GM12878 (cell line): ENCODE measurements around the gene AP2B1. TPM values are rescaled to one million over a fixed set of nuclear protein-coding genes. Genes with fewer than 3 reads are reported as not detected.

Source experiments
- ATAC-seq: fragments of 200-7000 bp; cut with Tn5 transposase; 3 replicates; pipeline ENCODE4 v1.9.1; 2020; ENCODE audit warnings: mild to moderate bottlenecking, moderate library complexity
- BruUV-seq: library from RNA; stranded (reverse); fragments of 400-500 nt; replicated peaks from 2 replicates; lab custom pipeline; 2021; lab: Mats Ljungman, UMichigan
- CTCF ChIA-PET: fragments of 300-600 bp; sonication (Branson Sonifier 250); formaldehyde crosslinking; extraction: SDS; loops from one replicate; lab custom pipeline; 2021; ENCODE audit warnings: inconsistent platforms; lab: Yijun Ruan, JAX
- POLR2A ChIA-PET: fragments of 350-600 bp; formaldehyde crosslinking; extraction: SDS; loops from one replicate; lab custom pipeline; 2021; ENCODE audit warnings: inconsistent platforms; lab: Charles Lee
- RAD21 ChIA-PET: fragments of 300-600 bp; sonication (Branson Sonifier 250); formaldehyde crosslinking; loops from one replicate; lab custom pipeline; 2023; ENCODE audit warnings: antibody characterized with exemption; ENCODE audit not compliant: unreplicated experiment; lab: Charles Lee
- SMC1A ChIA-PET: fragments of 300-600 bp; sonication (Branson Sonifier 250); formaldehyde crosslinking; loops from one replicate; lab custom pipeline; 2023; ENCODE audit not compliant: unreplicated experiment, uncharacterized antibody; lab: Charles Lee
- DNase-seq: peaks from one replicate; pipeline ENCODE4 v3.0.0-alpha.2; 2011; ENCODE audit warnings: low read depth, low spot score
- FAIRE-seq: peaks from 3 replicates; lab custom pipeline; 2011; peaks lifted over from hg19 to GRCh38; lab: Jason Lieb, UNC
- H2AFZ ChIP-seq: 2 replicates; pipeline ENCODE4 v1.6.0; 2011; ENCODE audit warnings: low read depth, low read length, control low read depth; ENCODE audit not compliant: control insufficient read depth
- H3K27ac ChIP-seq: 2 replicates; pipeline ENCODE4 v1.5.1; 2011; ENCODE audit warnings: control low read depth; ENCODE audit not compliant: control insufficient read depth, insufficient read depth
- H3K27me3 ChIP-seq, 2 experiments: replicated peaks in 1 of 2; 2 replicates each; pipeline versions ENCODE4 v1.6.0 to v1.6.1; 2011; ENCODE audit warnings: low read length in 1 of 2; ENCODE audit not compliant: control insufficient read depth in 2 of 2, insufficient read depth in 2 of 2
- H3K36me3 ChIP-seq, 2 experiments: 2 replicates each; pipeline ENCODE4 v1.5.1; 2011; ENCODE audit warnings: low read length in 1 of 2; ENCODE audit not compliant: control insufficient read depth in 2 of 2, insufficient read depth in 2 of 2
- H3K4me1 ChIP-seq: 2 replicates; pipeline ENCODE4 v1.6.1; 2011; ENCODE audit warnings: mild to moderate bottlenecking, low read length, moderate library complexity, mixed read lengths; ENCODE audit not compliant: control insufficient read depth, insufficient read depth
- H3K4me2 ChIP-seq: 2 replicates; pipeline ENCODE4 v1.6.0; 2011; ENCODE audit warnings: control low read depth; ENCODE audit not compliant: control insufficient read depth, insufficient read depth
- H3K4me3 ChIP-seq: fragments of 200-600 bp; sonication (generic); 2 replicates; pipeline ENCODE4 v1.5.1; 2016
- H3K79me2 ChIP-seq: 2 replicates; pipeline ENCODE4 v1.6.0; 2011; ENCODE audit warnings: low read length; ENCODE audit not compliant: control insufficient read depth, insufficient read depth
- H3K9ac ChIP-seq: 2 replicates; pipeline ENCODE4 v1.8.0; 2011; ENCODE audit warnings: low read length, control low read depth, mixed read lengths; ENCODE audit not compliant: control insufficient read depth, insufficient read depth
- H3K9me3 ChIP-seq: replicated peaks from 3 replicates; pipeline ENCODE4 v1.5.1; 2011; ENCODE audit warnings: mild to moderate bottlenecking, low read length; ENCODE audit not compliant: control insufficient read depth, insufficient read depth
- H4K20me1 ChIP-seq: 2 replicates; pipeline ENCODE4 v1.6.0; 2011; ENCODE audit not compliant: control insufficient read depth, insufficient read depth
- CEBPB ChIP-seq, 2 experiments: fragments of 150-350 bp in 1 of 2; IDR thresholded peaks; 2 replicates each; pipeline ENCODE4 v1.6.1; 2012 to 2014; ENCODE audit warnings: low read depth in 2 of 2, low read length in 2 of 2, borderline replicate concordance in 1 of 2, inconsistent platforms in 1 of 2
- GABPA ChIP-seq: IDR thresholded peaks from 2 replicates; pipeline ENCODE4 v1.6.1; 2014; ENCODE audit warnings: antibody characterized with exemption, low read depth, mild to moderate bottlenecking, inconsistent platforms
- HCFC1 ChIP-seq: fragments of 150-350 bp; IDR thresholded peaks from 2 replicates; pipeline ENCODE4 v1.6.1; 2014; ENCODE audit warnings: low read length
- LARP7 ChIP-seq: fragments of 450-650 bp; IDR thresholded peaks from 2 replicates; pipeline ENCODE4 v1.6.1; 2017; ENCODE audit warnings: mild to moderate bottlenecking
- NBN ChIP-seq: fragments of 450-650 bp; IDR thresholded peaks from 2 replicates; pipeline ENCODE4 v1.6.1; 2016
- NFXL1 ChIP-seq: fragments of 450-650 bp; IDR thresholded peaks from 2 replicates; pipeline ENCODE4 v1.6.1; 2017; ENCODE audit warnings: antibody characterized with exemption, mild to moderate bottlenecking, borderline replicate concordance
- REST ChIP-seq: IDR thresholded peaks from 2 replicates; pipeline ENCODE4 v1.6.1; 2012; ENCODE audit warnings: mild to moderate bottlenecking, low read depth, low read length
- SUZ12 ChIP-seq: fragments of 200-600 bp; sonication (generic); IDR thresholded peaks from one replicate; pipeline ENCODE4 v1.6.1; 2018; ENCODE audit warnings: antibody characterized with exemption, mild to moderate bottlenecking; ENCODE audit not compliant: unreplicated experiment
- TARDBP ChIP-seq: IDR thresholded peaks from 2 replicates; pipeline ENCODE4 v1.6.1; 2016; ENCODE audit warnings: borderline replicate concordance
- TCF12 ChIP-seq: IDR thresholded peaks from 2 replicates; pipeline ENCODE4 v1.6.1; 2011; ENCODE audit warnings: low read depth, mild to moderate bottlenecking, low read length
- TCF3 ChIP-seq: IDR thresholded peaks from 2 replicates; pipeline ENCODE4 v1.6.1; 2012; ENCODE audit warnings: low read depth, mild to moderate bottlenecking, low read length, borderline replicate concordance; ENCODE audit not compliant: insufficient read depth
- ZSCAN29 ChIP-seq: fragments of 450-650 bp; IDR thresholded peaks from 2 replicates; pipeline ENCODE4 v1.6.1; 2017; ENCODE audit warnings: mild to moderate bottlenecking, moderate library complexity
- WGBS: methylation state at CpG from one replicate; pipeline ENCODE4 v1.1.6; 2016; ENCODE audit warnings: low lambda C conversion rate; ENCODE audit not compliant: insufficient replicate concordance, insufficient coverage; ENCODE audit errors: missing lambda C conversion rate; 5-methylcytosine and 5-hydroxymethylcytosine counted together
- in situ Hi-C: fragments of 300-500 bp; cut with MboI; formaldehyde crosslinking; loops from 9 replicates; pipeline ENCODE4 v1.14.3; 2018; ENCODE audit warnings: mixed read lengths
- intact Hi-C: fragments of 100-400 bp; cut with micrococcal nuclease; formaldehyde crosslinking; loops from one replicate; pipeline ENCODE4 v1.14.2; 2022; ENCODE audit not compliant: unreplicated experiment
- polyA plus RNA-seq, 11 experiments: library from polyadenylated mRNA; depleted of rRNA in 4 of 11; unstranded in 6 of 11; stranded (reverse) in 5 of 11; fragments of >200 nt; fragmentation: Nextera tagmentation in 4 of 11; fragmentation: Illumina TruSeq in 1 of 11; extraction: Ambion mirVana in 4 of 11; extraction: Trizol in 1 of 11; gene quantifications; 1 replicate in 1 of 11; 2 replicates in 10 of 11; pipeline versions ENCODE4 v1.2.1 to v1.2.3, GENCODE V29; 2011 to 2016; ENCODE audit warnings: inconsistent platforms in 2 of 11, missing spikeins in 2 of 11, low read depth in 1 of 11
- total RNA-seq, 4 experiments: library from RNA; depleted of rRNA in 3 of 4; stranded (reverse); fragments of >200 nt in 3 of 4; fragmentation: Illumina TruSeq in 1 of 4; extraction: Trizol in 1 of 4; gene quantifications; 2 replicates each; pipeline versions ENCODE4 v1.2.1 to v1.2.3, GENCODE V29; 2013 to 2021

AP2B1 gene
- total and polyA plus RNA-seq, 10 of the 15 experiments (the other 5 are each of a cell fraction or from before 2014, with no cell fraction given) = 18.6 to 112 (median 53.9) TPM

DNA sequence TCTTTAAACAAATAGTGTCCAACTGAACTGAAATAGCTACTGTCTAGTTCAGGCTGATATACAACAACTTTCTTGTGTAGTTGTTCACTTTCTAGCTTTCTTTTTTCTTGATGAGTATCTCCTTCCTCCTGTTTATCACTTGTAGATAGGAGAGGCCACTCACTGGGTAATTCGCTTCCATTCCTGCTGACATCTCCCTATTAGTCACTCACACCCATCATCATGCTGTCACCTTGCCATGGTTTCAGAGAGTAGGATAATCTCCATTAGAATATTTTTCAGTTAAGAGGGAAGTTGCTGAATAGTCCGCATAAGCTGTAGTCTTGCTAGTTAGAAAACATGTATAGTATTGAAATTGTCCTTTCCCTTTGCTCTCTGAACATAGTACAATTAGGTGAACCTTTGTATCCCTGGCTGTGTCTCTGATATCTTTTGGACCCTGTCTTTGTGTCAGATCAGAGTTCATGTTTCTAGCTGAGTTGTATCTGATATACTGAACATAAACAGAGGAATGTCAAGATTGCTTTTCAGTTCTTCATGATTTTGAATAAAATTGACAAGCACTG, 79.9 kb downstream of the AP2B1 start:
- ChIA-PET POLR2A (no interaction called here), RAD21 (no interaction called here), CTCF (no interaction called here), SMC1A (no interaction called here)
- in situ Hi-C loops (no loop called here), intact Hi-C loops (no loop called here)
- Histone ChIP-seq H3K36me3 (peaks cover 0 to 7% of the 10 kb centered on the region in 2 experiments; a peak in 3 of 4 replicates), H3K4me2 (no peak overlapping the region), H3K4me1 (no peaks in the 10 kb centered on the region), H3K9ac (no peak overlapping the region), H3K4me3 (no peak overlapping the region), H3K27ac (no peak overlapping the region), H2AFZ (no peak overlapping the region), H3K79me2 (no peaks in the 10 kb centered on the region), H3K27me3 (no peaks in the 10 kb centered on the region), H3K9me3 (no peaks in the 10 kb centered on the region), H4K20me1 (no peaks in the 10 kb centered on the region)
- BruUV-seq = no TSS peak
- DNase-seq (no peak), ATAC-seq (no peak), FAIRE-seq (no peak)
- TF ChIP-seq CEBPB (IDR thresholded peaks at IDR 0.05; ENCODE audit: borderline replicate concordance in 1 of 2, low read depth in 2 of 2, low read length in 2 of 2) (no peak), REST (no peak), TCF12 (no peak), GABPA (no peak), SUZ12 (no peak), TCF3 (no peak), TARDBP (no peak), NFXL1 (no peak), ZSCAN29 (no peak), NBN (no peak), LARP7 (no peak), HCFC1 (no peak)
- WGBS = 100% methylated on average over 2 of the region's 2 CpGs
